Gastroesophageal sphincter (tissue), 3 donors: ENCODE data around the gene SLCO3A1.

Source experiments
- POLR2A ChIP-seq, 2 donors: fragments of 450-650 bp; IDR thresholded peaks; one replicate each; pipeline ENCODE4 v1.6.1; 2017; ENCODE audit warnings: antibody characterized with exemption in 2 of 2, mild to moderate bottlenecking in 2 of 2, moderate library complexity in 1 of 2
- POLR2AphosphoS5 ChIP-seq: sonication (generic); formaldehyde crosslinking; IDR thresholded peaks from one replicate; pipeline ENCODE4 v1.6.1; 2017; ENCODE audit warnings: antibody characterized with exemption
- TF ChIP-seq, protein P1 (sequence below), 4 experiments: fragments of 200-600 bp in 2 of 4; fragments of 450-650 bp in 2 of 4; sonication (generic) in 1 of 4; IDR thresholded peaks; one replicate each; pipeline ENCODE4 v1.5.1; 2017 to 2019; ENCODE audit warnings: antibody characterized with exemption in 4 of 4, mild to moderate bottlenecking in 2 of 4, moderate library complexity in 2 of 4

- no peak for TF ChIP-seq POLR2A (IDR thresholded peaks at IDR 0.05)
- TF ChIP-seq, protein P1, sequence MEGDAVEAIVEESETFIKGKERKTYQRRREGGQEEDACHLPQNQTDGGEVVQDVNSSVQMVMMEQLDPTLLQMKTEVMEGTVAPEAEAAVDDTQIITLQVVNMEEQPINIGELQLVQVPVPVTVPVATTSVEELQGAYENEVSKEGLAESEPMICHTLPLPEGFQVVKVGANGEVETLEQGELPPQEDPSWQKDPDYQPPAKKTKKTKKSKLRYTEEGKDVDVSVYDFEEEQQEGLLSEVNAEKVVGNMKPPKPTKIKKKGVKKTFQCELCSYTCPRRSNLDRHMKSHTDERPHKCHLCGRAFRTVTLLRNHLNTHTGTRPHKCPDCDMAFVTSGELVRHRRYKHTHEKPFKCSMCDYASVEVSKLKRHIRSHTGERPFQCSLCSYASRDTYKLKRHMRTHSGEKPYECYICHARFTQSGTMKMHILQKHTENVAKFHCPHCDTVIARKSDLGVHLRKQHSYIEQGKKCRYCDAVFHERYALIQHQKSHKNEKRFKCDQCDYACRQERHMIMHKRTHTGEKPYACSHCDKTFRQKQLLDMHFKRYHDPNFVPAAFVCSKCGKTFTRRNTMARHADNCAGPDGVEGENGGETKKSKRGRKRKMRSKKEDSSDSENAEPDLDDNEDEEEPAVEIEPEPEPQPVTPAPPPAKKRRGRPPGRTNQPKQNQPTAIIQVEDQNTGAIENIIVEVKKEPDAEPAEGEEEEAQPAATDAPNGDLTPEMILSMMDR (IDR thresholded peaks at IDR 0.05): no peak
- no peak for TF ChIP-seq POLR2AphosphoS5
Measured at GRCh38 chr15:91973481-91973880, 120.0 kb downstream of the SLCO3A1 start.
